HG03139 (cell line): ENCODE results near the gene MEF2D.
A peak's percentile ranks its signal among the peaks of the same experiment; 100 is the strongest.

ENCODE experiments used
- ATAC-seq: cut with Tn5 transposase; IDR thresholded peaks from one replicate; pipeline ENCODE4 v1.9.1; 2021; ENCODE audit not compliant: unreplicated experiment

MEF2D gene

GRCh38 chr1:156502391-156502893 lies 1.9 kb upstream of the MEF2D start:
- no peak for ATAC-seq

- peak; percentile 46 for ATAC-seq
These were observed 375 bp upstream of the MEF2D start for GRCh38 chr1:156500793-156501506.

DNA sequence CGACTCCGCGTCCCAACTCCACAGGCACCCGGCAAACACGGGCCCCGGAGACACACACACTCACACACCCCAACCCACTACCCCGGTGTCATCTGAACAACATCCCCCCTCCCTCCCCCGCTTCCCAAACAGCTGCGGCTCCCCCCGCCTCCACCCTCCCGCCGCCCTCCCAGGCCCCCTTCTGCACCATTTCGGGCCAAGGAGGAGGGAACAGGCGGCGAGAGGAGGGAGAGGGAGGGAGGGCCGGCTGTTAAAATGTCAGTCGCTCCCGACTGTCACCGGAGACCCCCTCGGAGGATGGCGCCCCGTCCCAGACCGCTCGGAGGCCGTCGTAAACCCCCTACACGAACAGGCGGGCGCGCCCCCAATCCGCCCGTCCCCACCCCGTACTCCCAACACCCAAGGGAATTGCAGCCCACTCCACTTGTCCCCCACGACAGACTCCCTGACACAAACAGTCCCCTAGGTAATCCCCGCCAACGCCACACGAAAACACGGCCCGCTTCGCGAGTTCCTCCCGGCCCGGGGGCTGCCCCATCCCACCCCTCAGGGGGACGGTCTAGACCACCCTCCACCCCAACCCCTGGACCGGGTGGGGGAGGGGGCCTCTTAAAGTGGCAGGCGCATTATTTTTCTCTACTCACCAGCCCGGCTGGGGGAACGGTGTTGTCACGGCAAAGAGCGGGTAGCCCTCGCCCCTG lies 583 bp downstream of the MEF2D start:
- ATAC-seq: no peak

DNA sequence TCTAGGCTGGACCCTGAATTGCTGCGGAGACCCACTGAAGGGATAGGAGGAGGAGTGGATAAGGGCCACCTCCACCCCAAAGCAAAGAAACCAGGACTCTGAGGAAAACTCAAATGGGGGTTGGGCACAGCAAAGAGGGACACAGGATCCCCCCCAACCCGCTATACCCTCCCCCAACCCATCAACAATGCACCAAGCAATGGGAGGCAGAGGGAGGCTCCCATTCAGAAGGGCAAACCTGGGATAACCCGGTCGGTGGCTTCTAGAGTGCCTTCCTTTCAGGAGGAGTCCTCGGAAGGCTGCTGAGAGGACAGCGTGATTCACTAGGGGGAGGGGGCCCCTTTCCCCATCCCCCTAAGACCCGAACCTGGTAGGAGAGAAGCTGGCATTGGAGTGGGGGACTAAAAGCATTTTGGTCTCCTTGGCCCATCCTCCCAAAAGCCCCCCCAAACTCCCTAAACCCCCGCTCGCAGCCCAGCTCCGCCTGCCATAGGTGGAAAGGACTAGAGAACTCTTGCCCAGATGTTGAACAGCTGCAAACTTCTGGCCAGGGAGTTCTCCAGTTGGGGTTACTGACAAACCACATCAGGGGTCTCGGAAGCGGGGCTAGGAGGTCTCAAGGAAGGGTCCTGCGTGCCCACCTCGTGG lies 1.3 kb downstream of the MEF2D start:
- ATAC-seq: no peak

- ATAC-seq: no peak
These were observed 2.0 kb downstream of the MEF2D start for GRCh38 chr1:156498432-156499193.

- ATAC-seq: no peak
These were observed 2.7 kb downstream of the MEF2D start for GRCh38 chr1:156497743-156498431.

GRCh38 chr1:156497078-156497742 lies 3.4 kb downstream of the MEF2D start:
- no peak for ATAC-seq

- ATAC-seq: no peak
These were observed 4.3 kb downstream of the MEF2D start for GRCh38 chr1:156496211-156496761.

- no peak for ATAC-seq
These were observed 5.0 kb downstream of the MEF2D start for GRCh38 chr1:156495401-156496140.

DNA sequence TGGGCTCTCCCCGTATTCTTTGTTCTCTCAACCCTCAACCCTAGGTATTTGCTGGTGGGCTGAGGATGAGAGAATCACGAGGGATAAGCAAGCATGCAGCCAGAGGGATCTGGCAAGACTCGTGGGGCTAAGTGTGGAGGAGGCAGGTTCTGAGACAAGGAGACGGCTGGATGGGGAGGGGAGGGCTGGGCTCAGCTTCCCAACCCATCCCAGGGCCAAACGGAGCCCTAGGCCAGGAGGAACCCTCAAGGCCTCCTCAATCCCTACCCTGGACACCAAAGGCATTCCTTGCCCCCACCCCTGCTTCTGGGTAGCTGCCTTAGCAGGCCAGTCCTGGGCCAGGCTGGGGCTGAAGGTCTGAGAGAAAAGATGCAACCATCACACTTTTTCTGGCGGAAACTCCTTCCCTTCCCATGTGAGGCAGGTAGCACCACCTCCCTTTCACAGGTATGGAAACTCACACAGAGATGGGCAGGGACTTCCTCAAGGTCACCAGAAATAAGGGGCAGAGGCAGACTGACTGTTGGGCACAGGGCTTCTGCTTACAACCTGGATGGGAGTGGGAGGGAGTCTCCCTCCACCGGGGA lies 6.2 kb downstream of the MEF2D start:
- ATAC-seq: no peak

DNA sequence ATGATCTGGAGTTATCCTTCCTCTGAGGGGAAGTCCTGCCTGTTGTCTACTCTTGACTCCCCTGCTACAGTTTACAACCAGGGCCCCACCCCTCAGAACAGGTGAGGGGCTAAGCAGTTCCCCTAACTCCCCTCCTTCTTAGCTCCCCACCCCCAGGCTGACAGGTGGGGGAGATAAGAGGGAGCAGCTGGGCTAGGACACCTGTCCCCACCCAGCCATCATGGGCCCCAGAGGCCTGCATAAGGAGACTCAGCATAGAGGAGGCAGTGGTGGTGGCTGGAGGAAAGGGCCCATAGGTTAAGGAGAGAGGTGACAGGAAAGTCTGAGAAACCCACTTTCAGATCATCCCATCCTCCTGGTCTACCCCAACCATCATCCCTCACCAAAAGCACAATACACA lies 6.8 kb downstream of the MEF2D start:
- ATAC-seq: no peak

- ATAC-seq: no peak
These were observed 7.4 kb downstream of the MEF2D start for GRCh38 chr1:156493154-156493631.

DNA sequence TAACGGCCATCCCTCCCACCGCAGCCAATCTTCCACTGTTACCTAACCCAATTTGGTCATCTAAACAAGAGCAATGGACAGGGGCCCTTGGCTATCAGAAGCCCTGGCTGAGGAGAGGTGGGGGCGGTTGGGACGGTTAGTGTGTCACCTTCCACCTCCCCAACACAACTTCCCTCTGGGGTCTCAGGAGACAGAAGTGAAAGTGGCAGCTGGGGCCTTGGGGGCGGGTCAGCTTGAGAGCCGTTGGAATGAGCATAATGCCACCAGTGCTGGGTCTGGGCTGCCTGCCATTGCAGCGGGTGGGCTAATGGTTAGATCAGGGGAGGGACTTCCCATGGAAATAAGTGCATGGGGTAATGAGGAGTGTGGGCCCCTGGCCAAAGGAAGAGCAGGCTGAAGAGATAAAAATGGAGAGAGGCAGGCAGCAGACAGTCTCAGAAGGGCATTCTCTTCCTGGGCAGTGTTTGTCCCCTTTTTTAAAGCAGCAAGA lies 7.9 kb downstream of the MEF2D start:
- ATAC-seq: no peak

DNA sequence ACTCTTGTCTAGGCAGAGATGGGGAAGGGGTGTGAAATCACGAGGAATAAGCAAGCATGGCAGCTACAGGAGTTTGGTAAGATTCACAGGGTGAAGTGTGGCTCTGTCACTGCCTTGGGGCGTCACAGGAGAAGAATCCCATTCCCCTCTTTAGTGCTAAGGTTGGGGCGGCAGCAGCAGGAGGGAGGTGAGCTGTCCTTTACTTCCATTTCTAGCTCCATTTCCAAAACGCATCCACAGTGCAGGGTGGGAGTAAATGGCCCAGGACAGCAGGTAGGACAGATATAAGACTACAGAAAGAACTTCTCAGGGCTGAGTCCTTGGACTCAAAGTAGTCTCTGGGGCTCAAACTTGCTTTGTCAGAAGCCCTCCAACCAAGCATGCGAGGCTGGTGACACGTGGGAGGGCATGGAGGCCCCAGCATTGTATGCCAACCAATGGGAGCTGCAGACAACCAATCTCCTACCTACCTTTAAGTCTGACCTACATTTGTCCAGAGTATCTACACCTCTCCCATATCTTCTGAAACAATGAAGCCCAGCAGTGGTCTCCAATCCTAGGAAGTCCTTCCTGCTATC lies 8.5 kb downstream of the MEF2D start:
- no peak for ATAC-seq

- no peak for ATAC-seq
These were observed 9.2 kb downstream of the MEF2D start for GRCh38 chr1:156491151-156491949.

DNA sequence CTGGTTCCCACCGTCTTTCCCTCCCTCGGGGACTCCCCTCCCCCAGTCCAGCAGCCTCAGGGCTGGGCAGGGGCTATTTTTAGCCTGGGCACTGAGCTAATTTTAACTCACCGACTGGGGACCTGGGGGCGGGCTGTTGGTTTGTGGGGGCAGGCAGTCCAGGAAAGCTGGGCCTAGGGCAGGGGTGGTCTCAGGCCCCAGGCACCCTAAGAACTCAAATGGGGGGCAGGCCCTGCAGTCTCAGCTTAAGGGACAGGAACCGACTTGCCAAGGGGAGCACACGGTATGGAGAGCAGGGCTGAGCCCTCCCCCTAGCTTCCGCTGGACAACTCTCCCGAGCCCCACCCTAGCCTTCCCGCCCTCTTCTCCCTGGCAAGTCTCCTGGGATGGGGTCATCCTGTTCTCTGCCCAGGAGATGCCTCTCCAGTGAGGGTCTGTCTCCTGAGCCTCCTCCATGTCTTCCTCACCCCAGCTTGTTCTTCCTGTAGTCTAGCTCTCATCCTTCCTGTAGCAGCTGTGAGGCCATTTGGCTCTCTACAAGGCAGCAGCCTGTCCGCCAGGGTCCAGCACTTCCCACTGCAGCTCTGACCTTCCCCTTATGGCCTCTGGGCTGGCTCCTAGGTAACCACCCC lies 10.1 kb downstream of the MEF2D start:
- no peak for ATAC-seq

DNA sequence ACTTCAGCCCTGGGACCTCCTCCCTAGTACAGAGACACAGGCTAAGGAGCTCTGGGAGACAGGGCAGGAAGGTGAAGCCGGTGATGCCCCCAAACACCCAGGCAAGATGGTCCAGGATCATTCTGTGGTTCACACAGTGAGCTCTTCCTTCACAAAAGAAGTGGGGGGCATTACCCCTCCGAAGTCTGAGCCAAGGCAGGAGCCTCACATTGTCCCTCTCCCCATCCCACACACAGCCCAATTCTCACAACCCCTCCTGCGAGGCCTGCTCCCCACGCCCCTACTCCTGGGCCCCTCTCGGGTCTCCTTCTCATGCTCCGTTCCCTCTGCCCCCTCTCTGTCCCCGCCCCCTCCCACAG lies 10.7 kb downstream of the MEF2D start:
- no peak for ATAC-seq
